ENCODE data around the gene SEM1.

The SEM1 gene

DNA sequence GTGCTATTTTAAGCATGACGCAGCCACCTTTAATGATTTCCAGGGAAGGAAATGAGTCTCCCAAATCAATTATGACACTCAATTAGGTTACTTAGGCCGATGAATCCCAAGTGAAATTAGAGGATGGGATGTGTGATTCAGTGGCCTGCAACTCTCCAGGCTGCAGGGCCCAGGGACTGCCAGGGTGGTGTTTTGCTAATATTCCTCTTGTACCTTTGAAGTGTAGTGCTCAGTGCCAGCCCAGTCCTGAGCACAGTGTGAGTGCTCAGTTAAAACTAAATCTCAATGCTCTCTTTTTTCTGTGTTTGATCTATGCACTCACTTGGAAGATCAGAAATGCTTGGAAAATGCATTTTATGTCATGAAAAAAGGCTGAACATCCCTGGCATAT lies 51.6 kb downstream of the SEM1 start:
- DNase-seq = no peak
- Histone ChIP-seq H3K36me3 (replicated peaks) (no peaks in the 10 kb centered on the region), H3K27me3 (replicated peaks) (no peaks in the 10 kb centered on the region), H3K27ac (no peak overlapping the region), H3K4me3 (ENCODE audit: low read depth, low read length) (no peak overlapping the region)
- in situ Hi-C loops (cut with HindIII; ENCODE audit: low pct_ligation_motif_present, low sequenced_read_pairs) = no loop called here
- TF ChIP-seq, protein P1, sequence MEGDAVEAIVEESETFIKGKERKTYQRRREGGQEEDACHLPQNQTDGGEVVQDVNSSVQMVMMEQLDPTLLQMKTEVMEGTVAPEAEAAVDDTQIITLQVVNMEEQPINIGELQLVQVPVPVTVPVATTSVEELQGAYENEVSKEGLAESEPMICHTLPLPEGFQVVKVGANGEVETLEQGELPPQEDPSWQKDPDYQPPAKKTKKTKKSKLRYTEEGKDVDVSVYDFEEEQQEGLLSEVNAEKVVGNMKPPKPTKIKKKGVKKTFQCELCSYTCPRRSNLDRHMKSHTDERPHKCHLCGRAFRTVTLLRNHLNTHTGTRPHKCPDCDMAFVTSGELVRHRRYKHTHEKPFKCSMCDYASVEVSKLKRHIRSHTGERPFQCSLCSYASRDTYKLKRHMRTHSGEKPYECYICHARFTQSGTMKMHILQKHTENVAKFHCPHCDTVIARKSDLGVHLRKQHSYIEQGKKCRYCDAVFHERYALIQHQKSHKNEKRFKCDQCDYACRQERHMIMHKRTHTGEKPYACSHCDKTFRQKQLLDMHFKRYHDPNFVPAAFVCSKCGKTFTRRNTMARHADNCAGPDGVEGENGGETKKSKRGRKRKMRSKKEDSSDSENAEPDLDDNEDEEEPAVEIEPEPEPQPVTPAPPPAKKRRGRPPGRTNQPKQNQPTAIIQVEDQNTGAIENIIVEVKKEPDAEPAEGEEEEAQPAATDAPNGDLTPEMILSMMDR (IDR thresholded peaks at IDR 0.05; ENCODE audit: low read depth, low read length, missing control alignments) = no peak

DNA sequence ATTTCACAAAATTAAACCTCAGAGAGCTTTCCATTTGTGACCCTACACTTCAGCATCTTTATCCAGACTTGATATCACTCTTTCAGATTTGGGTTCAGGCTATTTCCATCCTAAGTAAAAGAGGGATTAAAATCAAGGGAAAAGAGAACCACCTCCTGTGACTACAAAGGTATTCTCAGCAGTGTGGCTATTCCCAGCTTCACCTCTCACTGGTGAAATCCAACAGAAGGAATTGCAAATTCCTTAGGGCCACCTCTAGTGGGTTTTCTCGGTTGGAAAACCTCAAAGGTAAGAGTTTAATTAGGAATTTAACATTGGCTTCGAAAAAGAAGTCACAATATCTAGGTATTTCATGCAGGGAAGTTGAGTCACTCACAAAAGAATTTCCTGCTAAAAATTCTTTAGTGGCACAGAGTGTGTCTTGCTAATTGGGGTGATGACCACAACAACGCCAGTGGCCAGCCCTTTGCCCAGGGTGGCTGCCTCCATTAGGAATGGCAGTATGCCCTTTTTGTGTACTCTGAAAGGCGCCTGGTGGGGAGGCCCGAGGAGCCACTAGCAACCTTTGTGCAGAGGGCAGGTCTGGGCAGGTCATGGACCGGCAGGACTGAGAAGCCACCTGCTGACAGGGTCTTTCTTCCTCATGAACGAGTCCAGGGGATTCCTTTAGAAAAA lies 52.2 kb downstream of the SEM1 start:
- in situ Hi-C loops (cut with HindIII; ENCODE audit: low pct_ligation_motif_present, low sequenced_read_pairs) = no loop called here

DNA sequence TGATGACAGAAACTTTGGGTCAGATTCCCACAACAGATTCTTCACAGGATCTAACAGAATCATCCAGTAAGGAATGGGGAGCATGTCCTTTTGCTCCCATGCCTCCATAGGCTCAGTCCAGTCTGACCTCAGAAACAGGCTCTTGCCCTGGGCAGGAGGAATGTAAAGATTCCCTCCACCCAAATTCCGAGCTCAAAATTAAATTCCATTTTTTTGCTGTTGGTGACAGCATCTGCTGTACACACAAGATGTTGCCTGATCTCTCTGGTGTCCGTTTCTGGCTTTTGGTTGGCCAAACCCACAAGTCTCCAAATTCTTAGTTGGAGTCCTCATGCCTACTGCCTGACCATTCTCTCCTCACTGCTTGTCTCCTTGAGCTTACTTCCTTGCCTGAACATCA lies 53.7 kb downstream of the SEM1 start:
- TF ChIP-seq, protein P1 (IDR thresholded peaks at IDR 0.05; ENCODE audit: low read depth, low read length, missing control alignments) = no peak
- H3K36me3 ChIP-seq (replicated peaks) = no peaks in the 10 kb centered on the region
- in situ Hi-C loops (cut with HindIII; ENCODE audit: low pct_ligation_motif_present, low sequenced_read_pairs) = no loop called here

More for the DNA sequence above, 52.2 kb downstream of the SEM1 start:
- DNase-seq = no peak
- Histone ChIP-seq H3K4me3 (ENCODE audit: low read depth, low read length) (no peak overlapping the region), H3K36me3 (replicated peaks) (no peaks in the 10 kb centered on the region), H3K27me3 (replicated peaks) (no peaks in the 10 kb centered on the region), H3K27ac (no peak overlapping the region)
- TF ChIP-seq, protein P1 (IDR thresholded peaks at IDR 0.05; ENCODE audit: low read depth, low read length, missing control alignments) = no peak

DNA sequence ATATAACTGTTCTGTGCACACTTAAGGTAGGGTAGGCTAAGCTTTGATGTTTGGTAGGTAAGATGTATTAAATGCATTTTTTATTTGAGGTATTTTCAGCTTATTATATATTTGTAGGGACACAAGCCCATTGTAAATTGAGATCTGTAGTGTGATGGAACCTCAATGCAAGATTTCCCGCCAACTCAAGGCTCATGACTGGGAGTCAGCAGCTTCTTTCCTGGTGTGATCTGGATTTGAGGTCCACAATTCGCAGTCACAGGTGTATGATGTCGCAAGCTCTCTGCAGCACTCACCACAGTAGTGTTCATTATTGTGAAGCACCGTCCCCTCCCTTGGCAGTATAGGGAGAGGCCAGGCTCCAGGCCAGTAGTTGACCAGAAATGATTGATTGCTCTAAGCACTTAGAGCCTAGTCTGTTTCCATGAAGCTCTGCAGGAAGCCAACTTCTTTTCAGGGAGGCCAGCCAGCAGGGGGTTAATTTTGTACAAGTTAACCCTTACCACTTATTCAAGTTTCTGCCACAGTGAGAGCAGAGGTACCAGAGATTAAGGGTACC lies 54.9 kb downstream of the SEM1 start:
- Histone ChIP-seq H3K4me3 (ENCODE audit: low read depth, low read length) (no peak overlapping the region), H3K36me3 (replicated peaks) (no peaks in the 10 kb centered on the region), H3K27me3 (replicated peaks) (no peaks in the 10 kb centered on the region), H3K27ac (no peak overlapping the region)
- DNase-seq = no peak
- TF ChIP-seq, protein P1 (IDR thresholded peaks at IDR 0.05; ENCODE audit: low read depth, low read length, missing control alignments) = no peak
- in situ Hi-C loops (cut with HindIII; ENCODE audit: low pct_ligation_motif_present, low sequenced_read_pairs) = no loop called here

More for the DNA sequence above, 53.7 kb downstream of the SEM1 start:
- Histone ChIP-seq H3K4me3 (ENCODE audit: low read depth, low read length) (no peak overlapping the region), H3K27ac (no peak overlapping the region), H3K27me3 (replicated peaks) (no peaks in the 10 kb centered on the region)
- DNase-seq = no peak

DNA sequence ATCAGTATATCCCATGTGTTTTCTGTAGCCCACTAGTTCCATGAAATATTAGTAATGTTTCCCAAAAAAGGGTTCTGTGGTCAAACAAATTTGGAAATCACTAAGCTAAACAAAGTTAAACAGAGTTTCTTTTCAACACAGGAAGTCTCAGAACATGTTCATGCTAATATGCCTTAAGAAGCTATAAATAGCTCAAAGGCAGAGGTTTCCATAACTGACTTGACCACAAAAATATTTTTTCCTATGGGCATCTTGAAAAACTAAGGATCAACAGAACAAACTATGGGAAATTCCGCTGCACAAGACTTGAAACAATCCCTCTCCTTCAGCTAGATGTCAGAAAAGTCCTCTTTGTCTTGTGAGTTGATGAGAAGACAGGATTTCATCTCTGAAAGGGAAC lies 59.7 kb downstream of the SEM1 start:
- Histone ChIP-seq H3K36me3 (replicated peaks) (no peaks in the 10 kb centered on the region), H3K27me3 (replicated peaks) (no peaks in the 10 kb centered on the region), H3K27ac (no peak overlapping the region), H3K4me3 (ENCODE audit: low read depth, low read length) (no peak overlapping the region)
- in situ Hi-C loops (cut with HindIII; ENCODE audit: low pct_ligation_motif_present, low sequenced_read_pairs) = no loop called here
- DNase-seq = no peak
- TF ChIP-seq, protein P1 (IDR thresholded peaks at IDR 0.05; ENCODE audit: low read depth, low read length, missing control alignments) = no peak

DNA sequence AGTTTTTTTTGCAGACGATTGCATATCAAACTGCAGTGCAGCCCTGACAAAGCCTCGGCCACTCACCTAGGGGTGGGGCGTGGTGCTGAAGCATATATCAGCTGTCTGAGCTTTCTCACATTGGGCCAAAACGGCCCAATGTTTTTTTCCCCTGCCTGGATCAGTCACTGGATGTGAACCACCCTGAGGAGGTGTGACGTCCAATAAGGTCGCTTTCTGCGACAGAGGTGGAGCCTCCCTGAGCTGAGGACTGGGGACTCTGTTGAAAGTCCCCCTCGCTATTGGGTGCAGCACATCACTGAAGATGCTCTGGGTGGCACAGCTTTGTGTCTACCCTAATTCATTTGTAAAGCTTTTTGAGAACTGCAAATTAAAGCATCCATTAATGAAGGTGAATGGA lies 60.9 kb downstream of the SEM1 start:
- H3K27ac ChIP-seq = no peak overlapping the region
- in situ Hi-C loops (cut with HindIII; ENCODE audit: low pct_ligation_motif_present, low sequenced_read_pairs) = no loop called here
- H3K27me3 ChIP-seq (replicated peaks) = no peaks in the 10 kb centered on the region
- H3K4me3 ChIP-seq (ENCODE audit: low read depth, low read length) = no peak overlapping the region
- no peak for DNase-seq
- no peaks in the 10 kb centered on the region for H3K36me3 ChIP-seq (replicated peaks)
- TF ChIP-seq, protein P1 (IDR thresholded peaks at IDR 0.05; ENCODE audit: low read depth, low read length, missing control alignments) = no peak
